ENCODE results near the gene ZNF507. TPM values are rescaled to one million over a fixed set of nuclear protein-coding genes. Genes with fewer than 3 reads are reported as not detected.

Gene ZNF507
- total and polyA plus RNA-seq, 9 of the 15 experiments (the other 6 are each of a cell fraction or from before 2014, with no cell fraction given), result 2.9 to 25.0 (median 10.4) TPM

DNA sequence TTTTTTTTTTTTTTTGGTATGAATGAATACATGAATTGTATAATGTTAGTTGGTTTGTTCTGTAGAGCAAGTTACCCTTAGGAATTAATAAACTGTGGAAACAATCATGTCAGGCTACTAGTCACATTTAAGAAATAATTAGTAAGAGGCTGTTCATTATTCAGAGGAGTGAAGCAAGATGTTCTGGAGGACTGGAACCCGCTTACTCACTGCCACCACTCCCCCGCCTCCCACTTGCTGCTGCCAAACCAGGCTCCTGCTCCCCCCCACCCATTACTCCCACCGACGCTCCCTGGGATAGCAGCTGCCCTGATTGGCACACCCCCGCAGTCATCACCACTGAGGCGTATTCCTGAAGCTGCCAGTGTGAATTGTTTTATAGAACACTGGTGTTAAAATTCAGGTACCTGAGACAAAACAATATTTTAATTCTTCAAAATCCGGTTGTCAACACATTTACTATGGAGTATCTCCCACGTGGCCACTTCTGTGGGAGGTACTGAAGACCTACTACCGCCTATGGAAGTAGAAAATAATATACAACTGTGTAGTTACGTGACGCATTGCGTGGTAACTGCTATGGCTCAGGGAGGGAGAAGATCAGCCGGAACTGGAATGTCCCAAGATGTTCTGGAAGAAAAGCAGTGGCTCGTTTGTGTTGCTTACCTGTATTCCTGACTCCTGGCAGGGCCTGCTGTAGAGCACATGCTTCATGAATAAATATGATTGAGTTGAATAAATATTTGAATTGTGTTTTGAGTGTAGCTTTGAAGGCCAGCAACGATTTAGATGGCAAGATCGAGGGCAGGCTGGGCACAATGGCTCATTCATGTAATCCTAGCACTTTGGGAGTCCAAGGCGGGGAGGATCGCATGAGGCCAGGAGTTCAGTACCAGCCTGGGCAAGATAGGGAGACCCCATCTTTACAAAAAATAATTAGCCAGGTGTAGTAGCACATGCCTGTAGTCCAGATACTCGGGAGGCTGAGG, 61.9 kb downstream of the ZNF507 start (continued):
- TF ChIP-seq RFX7 (CRISPR knock-in tag; IDR thresholded peaks at IDR 0.05), result no peak
- TF ChIP-seq, protein P1, sequence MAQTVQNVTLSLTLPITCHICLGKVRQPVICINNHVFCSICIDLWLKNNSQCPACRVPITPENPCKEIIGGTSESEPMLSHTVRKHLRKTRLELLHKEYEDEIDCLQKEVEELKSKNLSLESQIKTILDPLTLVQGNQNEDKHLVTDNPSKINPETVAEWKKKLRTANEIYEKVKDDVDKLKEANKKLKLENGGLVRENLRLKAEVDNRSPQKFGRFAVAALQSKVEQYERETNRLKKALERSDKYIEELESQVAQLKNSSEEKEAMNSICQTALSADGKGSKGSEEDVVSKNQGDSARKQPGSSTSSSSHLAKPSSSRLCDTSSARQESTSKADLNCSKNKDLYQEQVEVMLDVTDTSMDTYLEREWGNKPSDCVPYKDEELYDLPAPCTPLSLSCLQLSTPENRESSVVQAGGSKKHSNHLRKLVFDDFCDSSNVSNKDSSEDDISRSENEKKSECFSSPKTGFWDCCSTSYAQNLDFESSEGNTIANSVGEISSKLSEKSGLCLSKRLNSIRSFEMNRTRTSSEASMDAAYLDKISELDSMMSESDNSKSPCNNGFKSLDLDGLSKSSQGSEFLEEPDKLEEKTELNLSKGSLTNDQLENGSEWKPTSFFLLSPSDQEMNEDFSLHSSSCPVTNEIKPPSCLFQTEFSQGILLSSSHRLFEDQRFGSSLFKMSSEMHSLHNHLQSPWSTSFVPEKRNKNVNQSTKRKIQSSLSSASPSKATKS (CRISPR knock-in tag; IDR thresholded peaks at IDR 0.05), result no peak
- TF ChIP-seq, protein P2, sequence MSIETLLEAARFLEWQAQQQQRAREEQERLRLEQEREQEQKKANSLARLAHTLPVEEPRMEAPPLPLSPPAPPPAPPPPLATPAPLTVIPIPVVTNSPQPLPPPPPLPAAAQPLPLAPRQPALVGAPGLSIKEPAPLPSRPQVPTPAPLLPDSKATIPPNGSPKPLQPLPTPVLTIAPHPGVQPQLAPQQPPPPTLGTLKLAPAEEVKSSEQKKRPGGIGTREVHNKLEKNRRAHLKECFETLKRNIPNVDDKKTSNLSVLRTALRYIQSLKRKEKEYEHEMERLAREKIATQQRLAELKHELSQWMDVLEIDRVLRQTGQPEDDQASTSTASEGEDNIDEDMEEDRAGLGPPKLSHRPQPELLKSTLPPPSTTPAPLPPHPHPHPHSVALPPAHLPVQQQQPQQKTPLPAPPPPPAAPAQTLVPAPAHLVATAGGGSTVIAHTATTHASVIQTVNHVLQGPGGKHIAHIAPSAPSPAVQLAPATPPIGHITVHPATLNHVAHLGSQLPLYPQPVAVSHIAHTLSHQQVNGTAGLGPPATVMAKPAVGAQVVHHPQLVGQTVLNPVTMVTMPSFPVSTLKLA (conservative IDR thresholded peaks at IDR 0.05), result peak; percentile 44 to 51; a peak in 2 of 4 replicates
- TF ChIP-seq ZNF253 (CRISPR knock-in tag; conservative IDR thresholded peaks at IDR 0.05), result no peak
- TF ChIP-seq, protein P3, sequence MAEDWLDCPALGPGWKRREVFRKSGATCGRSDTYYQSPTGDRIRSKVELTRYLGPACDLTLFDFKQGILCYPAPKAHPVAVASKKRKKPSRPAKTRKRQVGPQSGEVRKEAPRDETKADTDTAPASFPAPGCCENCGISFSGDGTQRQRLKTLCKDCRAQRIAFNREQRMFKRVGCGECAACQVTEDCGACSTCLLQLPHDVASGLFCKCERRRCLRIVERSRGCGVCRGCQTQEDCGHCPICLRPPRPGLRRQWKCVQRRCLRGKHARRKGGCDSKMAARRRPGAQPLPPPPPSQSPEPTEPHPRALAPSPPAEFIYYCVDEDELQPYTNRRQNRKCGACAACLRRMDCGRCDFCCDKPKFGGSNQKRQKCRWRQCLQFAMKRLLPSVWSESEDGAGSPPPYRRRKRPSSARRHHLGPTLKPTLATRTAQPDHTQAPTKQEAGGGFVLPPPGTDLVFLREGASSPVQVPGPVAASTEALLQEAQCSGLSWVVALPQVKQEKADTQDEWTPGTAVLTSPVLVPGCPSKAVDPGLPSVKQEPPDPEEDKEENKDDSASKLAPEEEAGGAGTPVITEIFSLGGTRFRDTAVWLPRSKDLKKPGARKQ (CRISPR knock-in tag; IDR thresholded peaks at IDR 0.05), result no peak
- no peak for TF ChIP-seq ZNF133 (CRISPR knock-in tag; IDR thresholded peaks at IDR 0.05)
- TF ChIP-seq SMAD1 (IDR thresholded peaks at IDR 0.05; ENCODE audit: low read depth, low read length, partially characterized antibody), result no peak
- TF ChIP-seq, protein P4, sequence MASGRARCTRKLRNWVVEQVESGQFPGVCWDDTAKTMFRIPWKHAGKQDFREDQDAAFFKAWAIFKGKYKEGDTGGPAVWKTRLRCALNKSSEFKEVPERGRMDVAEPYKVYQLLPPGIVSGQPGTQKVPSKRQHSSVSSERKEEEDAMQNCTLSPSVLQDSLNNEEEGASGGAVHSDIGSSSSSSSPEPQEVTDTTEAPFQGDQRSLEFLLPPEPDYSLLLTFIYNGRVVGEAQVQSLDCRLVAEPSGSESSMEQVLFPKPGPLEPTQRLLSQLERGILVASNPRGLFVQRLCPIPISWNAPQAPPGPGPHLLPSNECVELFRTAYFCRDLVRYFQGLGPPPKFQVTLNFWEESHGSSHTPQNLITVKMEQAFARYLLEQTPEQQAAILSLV (tag; IDR thresholded peaks at IDR 0.05), result no peak
- TF ChIP-seq TGIF2 (CRISPR knock-in tag; IDR thresholded peaks at IDR 0.05), result no peak
- no peak for TF ChIP-seq ZFP1 (CRISPR knock-in tag; IDR thresholded peaks at IDR 0.05)
- no peak for TF ChIP-seq RBM14 (IDR thresholded peaks at IDR 0.05; ENCODE audit: borderline replicate concordance, insufficient read depth, low read depth, low read length)
- no peak for TF ChIP-seq RBM22 (IDR thresholded peaks at IDR 0.05; ENCODE audit: low read depth, low read length, poor library complexity, severe bottlenecking)
- no peak for TF ChIP-seq HDAC3 (IDR thresholded peaks at IDR 0.05; ENCODE audit: borderline replicate concordance, partially characterized antibody)
- TF ChIP-seq PHF20 (IDR thresholded peaks at IDR 0.05; ENCODE audit: partially characterized antibody), result no peak
- TF ChIP-seq, protein P5, sequence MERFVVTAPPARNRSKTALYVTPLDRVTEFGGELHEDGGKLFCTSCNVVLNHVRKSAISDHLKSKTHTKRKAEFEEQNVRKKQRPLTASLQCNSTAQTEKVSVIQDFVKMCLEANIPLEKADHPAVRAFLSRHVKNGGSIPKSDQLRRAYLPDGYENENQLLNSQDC (CRISPR knock-in tag; IDR thresholded peaks at IDR 0.05), result no peak
- no peak for TF ChIP-seq ZC3H4 (CRISPR knock-in tag; IDR thresholded peaks at IDR 0.05; ENCODE audit: borderline replicate concordance)
- TF ChIP-seq ZNF785 (CRISPR knock-in tag; IDR thresholded peaks at IDR 0.05), result no peak
- no peak for TF ChIP-seq NUFIP1 (IDR thresholded peaks at IDR 0.05; ENCODE audit: partially characterized antibody)
- no peak for TF ChIP-seq XRCC3 (IDR thresholded peaks at IDR 0.05)
- TF ChIP-seq NONO (IDR thresholded peaks at IDR 0.05; ENCODE audit: low read depth in 2 of 2, low read length in 1 of 2), result no peak
- no peak for TF ChIP-seq CHD2 (IDR thresholded peaks at IDR 0.05; ENCODE audit: low read depth, low read length)
